HL-60 (cell line): ENCODE results near the gene SAG.

Source experiments
- CTCF ChIP-seq: IDR thresholded peaks from one replicate; pipeline ENCODE4 v1.5.1; 2011; ENCODE audit warnings: low read length, control low read depth, inconsistent platforms; ENCODE audit not compliant: insufficient read depth
- GABPA ChIP-seq: IDR thresholded peaks from 2 replicates; pipeline ENCODE4 v1.6.1; 2012; ENCODE audit warnings: low read depth
- POLR2AphosphoS5 ChIP-seq: IDR thresholded peaks from 2 replicates; pipeline ENCODE4 v1.6.1; 2012; ENCODE audit warnings: low read depth
- REST ChIP-seq: IDR thresholded peaks from 2 replicates; pipeline ENCODE4 v1.6.1; 2012; ENCODE audit warnings: low read depth; ENCODE audit not compliant: insufficient replicate concordance
- SPI1 ChIP-seq: IDR thresholded peaks from 2 replicates; pipeline ENCODE4 v1.6.1; 2012; ENCODE audit warnings: low read depth, mild to moderate bottlenecking, borderline replicate concordance

GRCh38 chr2:233362742-233363141 is 55.1 kb downstream of the SAG start:
- TF ChIP-seq CTCF, result no peak
- TF ChIP-seq POLR2AphosphoS5, result no peak
- no peak for TF ChIP-seq GABPA
- no peak for TF ChIP-seq REST
- TF ChIP-seq SPI1, result no peak
